ENCODE data around the gene EDC3.

GRCh38 chr15:74605795-74606150 is 90.1 kb downstream of the EDC3 start:
- TF ChIP-seq, protein P1, sequence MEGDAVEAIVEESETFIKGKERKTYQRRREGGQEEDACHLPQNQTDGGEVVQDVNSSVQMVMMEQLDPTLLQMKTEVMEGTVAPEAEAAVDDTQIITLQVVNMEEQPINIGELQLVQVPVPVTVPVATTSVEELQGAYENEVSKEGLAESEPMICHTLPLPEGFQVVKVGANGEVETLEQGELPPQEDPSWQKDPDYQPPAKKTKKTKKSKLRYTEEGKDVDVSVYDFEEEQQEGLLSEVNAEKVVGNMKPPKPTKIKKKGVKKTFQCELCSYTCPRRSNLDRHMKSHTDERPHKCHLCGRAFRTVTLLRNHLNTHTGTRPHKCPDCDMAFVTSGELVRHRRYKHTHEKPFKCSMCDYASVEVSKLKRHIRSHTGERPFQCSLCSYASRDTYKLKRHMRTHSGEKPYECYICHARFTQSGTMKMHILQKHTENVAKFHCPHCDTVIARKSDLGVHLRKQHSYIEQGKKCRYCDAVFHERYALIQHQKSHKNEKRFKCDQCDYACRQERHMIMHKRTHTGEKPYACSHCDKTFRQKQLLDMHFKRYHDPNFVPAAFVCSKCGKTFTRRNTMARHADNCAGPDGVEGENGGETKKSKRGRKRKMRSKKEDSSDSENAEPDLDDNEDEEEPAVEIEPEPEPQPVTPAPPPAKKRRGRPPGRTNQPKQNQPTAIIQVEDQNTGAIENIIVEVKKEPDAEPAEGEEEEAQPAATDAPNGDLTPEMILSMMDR (IDR thresholded peaks at IDR 0.05): no peak
- no peak for TF ChIP-seq EP300 (IDR thresholded peaks at IDR 0.05)
